K562 (cell line): ENCODE data around the gene HPCAL1. TPM values are rescaled to one million over a fixed set of nuclear protein-coding genes. Genes with fewer than 3 reads are reported as not detected.

ENCODE experiments used
- MAX ChIP-seq: sonication (generic); formaldehyde crosslinking; IDR thresholded peaks from 2 replicates; pipeline ENCODE4 v1.9.0; 2022; ENCODE audit warnings: mild to moderate bottlenecking, missing genetic modification reagents
- MEIS2 ChIP-seq: fragments of 450-650 bp; IDR thresholded peaks from 2 replicates; pipeline ENCODE4 v1.6.1; 2014; ENCODE audit warnings: mild to moderate bottlenecking; ENCODE audit not compliant: partially characterized antibody
- PYGO2 ChIP-seq: fragments of 450-650 bp; IDR thresholded peaks from 2 replicates; pipeline ENCODE4 v1.6.1; 2016; ENCODE audit warnings: mild to moderate bottlenecking, missing genetic modification characterization, moderate library complexity, missing compliant biosample characterization
- RBM25 ChIP-seq: fragments of 200-400 bp; formaldehyde crosslinking; IDR thresholded peaks from 2 replicates; pipeline ENCODE4 v1.6.1; 2018; ENCODE audit warnings: low read length, low read depth, moderate library complexity; ENCODE audit not compliant: severe bottlenecking
- SRSF9 ChIP-seq: fragments of 200-400 bp; formaldehyde crosslinking; IDR thresholded peaks from 2 replicates; pipeline ENCODE4 v1.6.1; 2017; ENCODE audit warnings: low read depth, low read length, borderline replicate concordance
- TAL1 ChIP-seq: fragments of 450-650 bp; IDR thresholded peaks from 2 replicates; pipeline ENCODE4 v1.6.1; 2016; ENCODE audit warnings: mild to moderate bottlenecking
- TARDBP ChIP-seq: fragments of 450-650 bp; IDR thresholded peaks from 2 replicates; pipeline ENCODE4 v1.6.1; 2016
- TCF7L2 ChIP-seq: fragments of 150-350 bp; IDR thresholded peaks from 2 replicates; pipeline ENCODE4 v1.6.1; 2016; ENCODE audit warnings: low read depth, mild to moderate bottlenecking, low read length, moderate library complexity
- ZNF318 ChIP-seq, 2 experiments: fragments of 450-650 bp; IDR thresholded peaks; 2 replicates each; pipeline ENCODE4 v1.6.1; 2016; ENCODE audit warnings: mild to moderate bottlenecking in 2 of 2, borderline replicate concordance in 1 of 2, low read depth in 1 of 2, moderate library complexity in 1 of 2
- ZNF518B ChIP-seq: fragments of 250-450 bp; sonication (Bioruptor Pico); IDR thresholded peaks from 2 replicates; pipeline ENCODE4 v1.5.0; 2021; ENCODE audit warnings: mild to moderate bottlenecking, moderate library complexity
- polyA plus RNA-seq, 8 experiments: library from polyadenylated mRNA; depleted of rRNA in 4 of 8; stranded (reverse) in 5 of 8; unstranded in 3 of 8; fragments of >200 nt; fragmentation: Nextera tagmentation in 2 of 8; fragmentation: Illumina TruSeq in 1 of 8; extraction: Ambion mirVana in 2 of 8; extraction: Trizol in 1 of 8; gene quantifications; 2 replicates each; pipeline versions ENCODE4 v1.2.1 to v1.2.3, GENCODE V29; 2011 to 2014; ENCODE audit warnings: inconsistent platforms in 1 of 8, missing spikeins in 1 of 8
- total RNA-seq, 7 experiments: library from RNA; depleted of rRNA in 6 of 7; stranded (reverse); fragments of >200 nt in 6 of 7; fragmentation: Illumina TruSeq in 2 of 7; extraction: Trizol in 2 of 7; gene quantifications; 2 replicates each; pipeline versions ENCODE4 v1.2.1 to v1.2.3, GENCODE V29; 2011 to 2021; ENCODE audit warnings: low replicate concordance in 1 of 7
- TF ChIP-seq, protein P1 (sequence below): fragments of 250-450 bp; sonication (Bioruptor Pico); IDR thresholded peaks from 2 replicates; pipeline ENCODE4 v1.8.0; 2021; ENCODE audit warnings: borderline replicate concordance, mild to moderate bottlenecking, moderate library complexity; ENCODE audit not compliant: poor library complexity, severe bottlenecking
- TF ChIP-seq, protein P2 (sequence below), 3 experiments: IDR thresholded peaks in 2 of 3; conservative IDR thresholded peaks in 1 of 3; 2 replicates each; pipeline ENCODE4 v1.5.1; 2011 to 2012; ENCODE audit warnings: low read length in 3 of 3, mild to moderate bottlenecking in 3 of 3, control low read depth in 2 of 3, improper control_type of control experiment in 1 of 3, inconsistent platforms in 1 of 3, low read depth in 1 of 3, mixed read lengths in 1 of 3, moderate library complexity in 1 of 3; ENCODE audit not compliant: insufficient read depth in 2 of 3

The HPCAL1 gene
- total and polyA plus RNA-seq, 9 of the 15 experiments (the other 6 are each of a cell fraction or from before 2014, with no cell fraction given): 2.7 to 65.5 (median 23.9) TPM

DNA sequence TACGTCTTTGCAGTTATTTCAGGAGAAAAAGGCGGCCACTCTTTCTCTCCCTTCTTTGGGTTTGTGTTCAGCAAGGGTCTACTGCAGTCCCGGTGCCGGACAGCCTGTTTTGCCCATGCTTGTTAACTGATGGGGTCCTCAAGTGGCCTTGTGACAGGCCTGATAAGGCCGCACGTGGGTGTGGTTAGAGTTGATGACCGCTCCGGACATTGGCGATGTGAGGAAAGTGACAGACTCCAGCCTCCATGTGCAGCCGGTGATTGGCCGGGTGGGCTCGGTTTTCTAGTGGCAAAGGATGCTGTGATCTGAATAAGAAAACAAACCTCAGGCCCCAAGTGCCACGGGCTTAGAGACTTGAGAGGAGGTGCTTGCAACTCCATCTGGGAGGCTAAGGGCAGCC is 15.6 kb downstream of the HPCAL1 start (continued):
- TF ChIP-seq, protein P1, sequence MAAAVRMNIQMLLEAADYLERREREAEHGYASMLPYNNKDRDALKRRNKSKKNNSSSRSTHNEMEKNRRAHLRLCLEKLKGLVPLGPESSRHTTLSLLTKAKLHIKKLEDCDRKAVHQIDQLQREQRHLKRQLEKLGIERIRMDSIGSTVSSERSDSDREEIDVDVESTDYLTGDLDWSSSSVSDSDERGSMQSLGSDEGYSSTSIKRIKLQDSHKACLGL (CRISPR knock-in tag): no peak
- no peak for TF ChIP-seq TCF7L2
- no peak for TF ChIP-seq RBM25
- no peak for TF ChIP-seq ZNF518B
- no peak for TF ChIP-seq ZNF318 (IDR thresholded peaks at IDR 0.05; ENCODE audit: borderline replicate concordance in 1 of 2, low read depth in 1 of 2)
- no peak for TF ChIP-seq SRSF9
- peak; percentile 22; the same call in 1 of the 2 replicates for TF ChIP-seq TAL1
- TF ChIP-seq PYGO2 (tag): no peak
- TF ChIP-seq TARDBP: no peak
- TF ChIP-seq, protein P2, sequence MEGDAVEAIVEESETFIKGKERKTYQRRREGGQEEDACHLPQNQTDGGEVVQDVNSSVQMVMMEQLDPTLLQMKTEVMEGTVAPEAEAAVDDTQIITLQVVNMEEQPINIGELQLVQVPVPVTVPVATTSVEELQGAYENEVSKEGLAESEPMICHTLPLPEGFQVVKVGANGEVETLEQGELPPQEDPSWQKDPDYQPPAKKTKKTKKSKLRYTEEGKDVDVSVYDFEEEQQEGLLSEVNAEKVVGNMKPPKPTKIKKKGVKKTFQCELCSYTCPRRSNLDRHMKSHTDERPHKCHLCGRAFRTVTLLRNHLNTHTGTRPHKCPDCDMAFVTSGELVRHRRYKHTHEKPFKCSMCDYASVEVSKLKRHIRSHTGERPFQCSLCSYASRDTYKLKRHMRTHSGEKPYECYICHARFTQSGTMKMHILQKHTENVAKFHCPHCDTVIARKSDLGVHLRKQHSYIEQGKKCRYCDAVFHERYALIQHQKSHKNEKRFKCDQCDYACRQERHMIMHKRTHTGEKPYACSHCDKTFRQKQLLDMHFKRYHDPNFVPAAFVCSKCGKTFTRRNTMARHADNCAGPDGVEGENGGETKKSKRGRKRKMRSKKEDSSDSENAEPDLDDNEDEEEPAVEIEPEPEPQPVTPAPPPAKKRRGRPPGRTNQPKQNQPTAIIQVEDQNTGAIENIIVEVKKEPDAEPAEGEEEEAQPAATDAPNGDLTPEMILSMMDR (IDR thresholded peaks at IDR 0.05 in 2 of 3, conservative IDR thresholded peaks at IDR 0.05 in 1 of 3; ENCODE audit: insufficient read depth in 2 of 3, low read depth in 1 of 3, low read length in 3 of 3): no peak
- peak; percentile 38; the same call in 1 of the 2 replicates for TF ChIP-seq MAX (CRISPR knock-in tag)
- TF ChIP-seq MEIS2: peak; percentile 75
